GM12878 (cell line): Measurements from ENCODE around the gene STK4. TPM values are rescaled to one million over a fixed set of nuclear protein-coding genes. Genes with fewer than 3 reads are reported as not detected.

Source experiments
- ATAC-seq: fragments of 200-7000 bp; cut with Tn5 transposase; 3 replicates; pipeline ENCODE4 v1.9.1; 2020; ENCODE audit warnings: mild to moderate bottlenecking, moderate library complexity
- BruUV-seq: library from RNA; stranded (reverse); fragments of 400-500 nt; replicated peaks from 2 replicates; lab custom pipeline; 2021; lab: Mats Ljungman, UMichigan
- CTCF ChIA-PET: fragments of 300-600 bp; sonication (Branson Sonifier 250); formaldehyde crosslinking; extraction: SDS; loops from one replicate; lab custom pipeline; 2021; ENCODE audit warnings: inconsistent platforms; lab: Yijun Ruan, JAX
- POLR2A ChIA-PET: fragments of 350-600 bp; formaldehyde crosslinking; extraction: SDS; loops from one replicate; lab custom pipeline; 2021; ENCODE audit warnings: inconsistent platforms; lab: Charles Lee
- RAD21 ChIA-PET: fragments of 300-600 bp; sonication (Branson Sonifier 250); formaldehyde crosslinking; loops from one replicate; lab custom pipeline; 2023; ENCODE audit warnings: antibody characterized with exemption; ENCODE audit not compliant: unreplicated experiment; lab: Charles Lee
- SMC1A ChIA-PET: fragments of 300-600 bp; sonication (Branson Sonifier 250); formaldehyde crosslinking; loops from one replicate; lab custom pipeline; 2023; ENCODE audit not compliant: unreplicated experiment, uncharacterized antibody; lab: Charles Lee
- DNase-seq: peaks from one replicate; pipeline ENCODE4 v3.0.0-alpha.2; 2011; ENCODE audit warnings: low read depth, low spot score
- FAIRE-seq: peaks from 3 replicates; lab custom pipeline; 2011; peaks lifted over from hg19 to GRCh38; lab: Jason Lieb, UNC
- H2AFZ ChIP-seq: 2 replicates; pipeline ENCODE4 v1.6.0; 2011; ENCODE audit warnings: low read depth, low read length, control low read depth; ENCODE audit not compliant: control insufficient read depth
- H3K27ac ChIP-seq: 2 replicates; pipeline ENCODE4 v1.5.1; 2011; ENCODE audit warnings: control low read depth; ENCODE audit not compliant: control insufficient read depth, insufficient read depth
- H3K27me3 ChIP-seq, 2 experiments: replicated peaks in 1 of 2; 2 replicates each; pipeline versions ENCODE4 v1.6.0 to v1.6.1; 2011; ENCODE audit warnings: low read length in 1 of 2; ENCODE audit not compliant: control insufficient read depth in 2 of 2, insufficient read depth in 2 of 2
- H3K36me3 ChIP-seq, 2 experiments: 2 replicates each; pipeline ENCODE4 v1.5.1; 2011; ENCODE audit warnings: low read length in 1 of 2; ENCODE audit not compliant: control insufficient read depth in 2 of 2, insufficient read depth in 2 of 2
- H3K4me1 ChIP-seq: 2 replicates; pipeline ENCODE4 v1.6.1; 2011; ENCODE audit warnings: mild to moderate bottlenecking, low read length, moderate library complexity, mixed read lengths; ENCODE audit not compliant: control insufficient read depth, insufficient read depth
- H3K4me2 ChIP-seq: 2 replicates; pipeline ENCODE4 v1.6.0; 2011; ENCODE audit warnings: control low read depth; ENCODE audit not compliant: control insufficient read depth, insufficient read depth
- H3K4me3 ChIP-seq: fragments of 200-600 bp; sonication (generic); 2 replicates; pipeline ENCODE4 v1.5.1; 2016
- H3K79me2 ChIP-seq: 2 replicates; pipeline ENCODE4 v1.6.0; 2011; ENCODE audit warnings: low read length; ENCODE audit not compliant: control insufficient read depth, insufficient read depth
- H3K9ac ChIP-seq: 2 replicates; pipeline ENCODE4 v1.8.0; 2011; ENCODE audit warnings: low read length, control low read depth, mixed read lengths; ENCODE audit not compliant: control insufficient read depth, insufficient read depth
- H3K9me3 ChIP-seq: replicated peaks from 3 replicates; pipeline ENCODE4 v1.5.1; 2011; ENCODE audit warnings: mild to moderate bottlenecking, low read length; ENCODE audit not compliant: control insufficient read depth, insufficient read depth
- H4K20me1 ChIP-seq: 2 replicates; pipeline ENCODE4 v1.6.0; 2011; ENCODE audit not compliant: control insufficient read depth, insufficient read depth
- BHLHE40 ChIP-seq, 2 experiments: fragments of 450-650 bp in 1 of 2; IDR thresholded peaks; 2 replicates each; pipeline ENCODE4 v1.6.1; 2011 to 2017; ENCODE audit warnings: low read depth in 2 of 2, borderline replicate concordance in 1 of 2, improper control_type of control experiment in 1 of 2, low read length in 1 of 2, mild to moderate bottlenecking in 1 of 2
- ESRRA ChIP-seq: IDR thresholded peaks from 2 replicates; pipeline ENCODE4 v1.6.1; 2012; ENCODE audit warnings: mild to moderate bottlenecking, low read length, improper control_type of control experiment
- HDAC6 ChIP-seq: fragments of 200-600 bp; sonication (generic); IDR thresholded peaks from one replicate; pipeline ENCODE4 v1.8.0; 2017; ENCODE audit warnings: antibody characterized with exemption; ENCODE audit not compliant: unreplicated experiment
- IRF3 ChIP-seq: fragments of 450-650 bp; IDR thresholded peaks from 2 replicates; pipeline ENCODE4 v1.6.1; 2014; ENCODE audit warnings: mild to moderate bottlenecking
- SMAD5 ChIP-seq: IDR thresholded peaks from 2 replicates; pipeline ENCODE4 v1.6.1; 2016; ENCODE audit warnings: antibody characterized with exemption, low read depth
- WGBS: methylation state at CpG from one replicate; pipeline ENCODE4 v1.1.6; 2016; ENCODE audit warnings: low lambda C conversion rate; ENCODE audit not compliant: insufficient replicate concordance, insufficient coverage; ENCODE audit errors: missing lambda C conversion rate; 5-methylcytosine and 5-hydroxymethylcytosine counted together
- in situ Hi-C: fragments of 300-500 bp; cut with MboI; formaldehyde crosslinking; loops from 9 replicates; pipeline ENCODE4 v1.14.3; 2018; ENCODE audit warnings: mixed read lengths
- intact Hi-C: fragments of 100-400 bp; cut with micrococcal nuclease; formaldehyde crosslinking; loops from one replicate; pipeline ENCODE4 v1.14.2; 2022; ENCODE audit not compliant: unreplicated experiment
- polyA plus RNA-seq, 11 experiments: library from polyadenylated mRNA; depleted of rRNA in 4 of 11; unstranded in 6 of 11; stranded (reverse) in 5 of 11; fragments of >200 nt; fragmentation: Nextera tagmentation in 4 of 11; fragmentation: Illumina TruSeq in 1 of 11; extraction: Ambion mirVana in 4 of 11; extraction: Trizol in 1 of 11; gene quantifications; 1 replicate in 1 of 11; 2 replicates in 10 of 11; pipeline versions ENCODE4 v1.2.1 to v1.2.3, GENCODE V29; 2011 to 2016; ENCODE audit warnings: inconsistent platforms in 2 of 11, missing spikeins in 2 of 11, low read depth in 1 of 11
- total RNA-seq, 4 experiments: library from RNA; depleted of rRNA in 3 of 4; stranded (reverse); fragments of >200 nt in 3 of 4; fragmentation: Illumina TruSeq in 1 of 4; extraction: Trizol in 1 of 4; gene quantifications; 2 replicates each; pipeline versions ENCODE4 v1.2.1 to v1.2.3, GENCODE V29; 2013 to 2021
- TF ChIP-seq, protein P1 (sequence below), 3 experiments: IDR thresholded peaks in 2 of 3; conservative IDR thresholded peaks in 1 of 3; 2 replicates each; pipeline ENCODE4 v1.5.1; 2011; ENCODE audit warnings: low read depth in 3 of 3, low read length in 3 of 3, mild to moderate bottlenecking in 3 of 3, control low read depth in 2 of 3, moderate library complexity in 2 of 3, inconsistent platforms in 1 of 3, mixed read lengths in 1 of 3; ENCODE audit not compliant: control insufficient read depth in 2 of 3, insufficient read depth in 1 of 3; ENCODE audit errors: extremely low read depth in 1 of 3

The STK4 gene
- total and polyA plus RNA-seq, 10 of the 15 experiments (the other 5 are each of a cell fraction or from before 2014, with no cell fraction given): 24.0 to 135 (median 89.7) TPM

DNA sequence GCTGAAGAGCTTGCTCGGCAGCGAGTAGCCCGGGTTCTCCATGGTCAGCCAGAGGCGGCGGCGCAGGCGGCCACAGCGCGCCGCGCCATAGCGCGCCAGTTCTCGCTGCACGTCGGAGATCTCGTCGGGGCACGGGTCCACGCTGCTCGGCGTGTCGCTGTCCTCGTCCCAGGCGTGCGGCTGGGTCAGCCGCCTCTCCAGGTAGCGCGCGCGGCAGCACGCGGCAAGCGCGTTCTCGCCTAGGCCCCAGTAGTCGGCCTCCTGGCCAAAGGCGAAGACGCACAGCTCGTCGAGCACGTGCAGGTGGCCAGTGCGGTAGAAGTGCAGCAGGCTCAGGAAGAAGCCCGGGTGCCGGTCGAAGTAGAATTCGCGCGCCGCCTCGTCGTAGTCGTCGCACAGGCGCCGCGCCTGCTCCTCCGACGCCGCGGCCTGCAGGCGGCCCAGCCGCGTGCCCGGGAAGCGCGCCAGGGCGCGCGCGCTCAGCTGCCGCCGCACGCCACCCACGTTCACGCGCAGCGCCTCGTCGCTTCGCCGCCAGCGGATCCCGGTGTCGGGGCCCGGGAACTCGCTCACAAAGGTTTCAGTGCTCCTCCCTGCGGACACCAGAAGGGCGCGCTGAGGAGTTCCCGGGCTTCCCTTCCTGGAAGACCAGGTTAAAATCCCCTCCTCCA lies 131.9 kb downstream of the STK4 start:
- Histone ChIP-seq H3K36me3 (no peaks in the 10 kb centered on the region), H3K4me1 (no peaks in the 10 kb centered on the region), H3K9ac (no peak overlapping the region), H2AFZ (no peak overlapping the region), H3K27ac (no peak overlapping the region), H3K79me2 (no peaks in the 10 kb centered on the region), H3K27me3 (peaks cover 2 to 9% of the 10 kb centered on the region in 2 experiments; a peak in 3 of 4 replicates), H4K20me1 (no peaks in the 10 kb centered on the region; the same call in 1 of the 2 replicates), H3K4me3 (no peak overlapping the region; the same call in 1 of the 2 replicates), H3K4me2 (0 out of 2 replicates have a peak overlapping the region, but pooled peaks have one; percentile 28), H3K9me3 (no peaks in the 10 kb centered on the region; the same call in 2 of the 3 replicates)
- DNase-seq (no peak), ATAC-seq (no peak), FAIRE-seq (no peak)
- no TSS peak for BruUV-seq
- TF ChIP-seq IRF3: no peak
- peak in 1 of 2 experiments; percentile 24; a peak in 1 of 4 replicates for TF ChIP-seq BHLHE40 (IDR thresholded peaks at IDR 0.05; ENCODE audit: borderline replicate concordance in 1 of 2, low read depth in 2 of 2, low read length in 1 of 2)
- TF ChIP-seq SMAD5: no peak
- no peak for TF ChIP-seq ESRRA
- TF ChIP-seq, protein P1, sequence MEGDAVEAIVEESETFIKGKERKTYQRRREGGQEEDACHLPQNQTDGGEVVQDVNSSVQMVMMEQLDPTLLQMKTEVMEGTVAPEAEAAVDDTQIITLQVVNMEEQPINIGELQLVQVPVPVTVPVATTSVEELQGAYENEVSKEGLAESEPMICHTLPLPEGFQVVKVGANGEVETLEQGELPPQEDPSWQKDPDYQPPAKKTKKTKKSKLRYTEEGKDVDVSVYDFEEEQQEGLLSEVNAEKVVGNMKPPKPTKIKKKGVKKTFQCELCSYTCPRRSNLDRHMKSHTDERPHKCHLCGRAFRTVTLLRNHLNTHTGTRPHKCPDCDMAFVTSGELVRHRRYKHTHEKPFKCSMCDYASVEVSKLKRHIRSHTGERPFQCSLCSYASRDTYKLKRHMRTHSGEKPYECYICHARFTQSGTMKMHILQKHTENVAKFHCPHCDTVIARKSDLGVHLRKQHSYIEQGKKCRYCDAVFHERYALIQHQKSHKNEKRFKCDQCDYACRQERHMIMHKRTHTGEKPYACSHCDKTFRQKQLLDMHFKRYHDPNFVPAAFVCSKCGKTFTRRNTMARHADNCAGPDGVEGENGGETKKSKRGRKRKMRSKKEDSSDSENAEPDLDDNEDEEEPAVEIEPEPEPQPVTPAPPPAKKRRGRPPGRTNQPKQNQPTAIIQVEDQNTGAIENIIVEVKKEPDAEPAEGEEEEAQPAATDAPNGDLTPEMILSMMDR (IDR thresholded peaks at IDR 0.05 in 2 of 3, conservative IDR thresholded peaks at IDR 0.05 in 1 of 3; ENCODE audit: control insufficient read depth in 2 of 3, extremely low read depth in 1 of 3, insufficient read depth in 1 of 3, low read depth in 3 of 3, low read length in 3 of 3): 0 out of 6 replicates have a peak, but pooled peaks of 2 of the 3 experiments have one; percentile 1 to 8
- peak; percentile 66 for TF ChIP-seq HDAC6
- SMC1A ChIA-PET: interaction anchor here (1.6 to 7.0 kb wide), 2 partner anchors 54 to 68 kb away, joined by 4 to 108 read pairs; no protein-coding TSS in a partner anchor
- POLR2A ChIA-PET: interaction anchor here (0.5 kb wide), 1 partner anchor 70 kb away, joined by 3 read pairs; no protein-coding TSS in a partner anchor
- RAD21 ChIA-PET: interaction anchor here (5.0 kb wide), 1 partner anchor 55 kb away, joined by 85 read pairs; no protein-coding TSS in a partner anchor
- in situ Hi-C loops: no loop called here
- WGBS: 65% methylated on average over 81 of the region's 91 CpGs
- CTCF ChIA-PET: interaction anchor here (0.5 to 5.4 kb wide), 7 partner anchors 8 to 414 kb away, joined by 3 to 162 read pairs (median 18); no protein-coding TSS in a partner anchor
- intact Hi-C loops: loop anchor here (5.0 kb wide), 3 partner anchors 86 to 194 kb away; partner anchors contain the start of gene PABPC1L
